Measurements from ENCODE around the gene H2AZ2.
"Not testable (repeated sequence)": the region's sequence is repeated elsewhere in the genome, so short reads cannot be mapped to it uniquely, and the experiment has no call there.

The H2AZ2 gene

GRCh38 chr7:44814919-44815318, 33.0 kb downstream of the H2AZ2 start:
- DNase-seq (ENCODE audit: low spot score), result no peak

- DNase-seq (ENCODE audit: low spot score), result no peak
Measured at GRCh38 chr7:44811571-44811970, 36.3 kb downstream of the H2AZ2 start.

GRCh38 chr7:44811093-44811492, 36.8 kb downstream of the H2AZ2 start:
- DNase-seq (ENCODE audit: low spot score), result no peak

GRCh38 chr7:44808914-44809393, 38.9 kb downstream of the H2AZ2 start:
- DNase-seq (ENCODE audit: low spot score), result no peak

GRCh38 chr7:44805950-44806349, 41.9 kb downstream of the H2AZ2 start:
- DNase-seq (ENCODE audit: low spot score), result no peak

- not testable (repeated sequence) for DNase-seq (ENCODE audit: low spot score)
Measured at GRCh38 chr7:44803828-44804519, 43.9 kb downstream of the H2AZ2 start.

- DNase-seq (ENCODE audit: low spot score), result no peak
Measured at GRCh38 chr7:44802418-44803025, 45.4 kb downstream of the H2AZ2 start.

GRCh38 chr7:44801890-44802289, 46.0 kb downstream of the H2AZ2 start:
- DNase-seq (ENCODE audit: low spot score), result no peak

GRCh38 chr7:44799939-44800338, 47.9 kb downstream of the H2AZ2 start:
- DNase-seq (ENCODE audit: low spot score), result no peak

- DNase-seq (ENCODE audit: low spot score), result no peak
Measured at GRCh38 chr7:44798649-44799305, 49.1 kb downstream of the H2AZ2 start.

GRCh38 chr7:44797329-44798258, 50.3 kb downstream of the H2AZ2 start:
- DNase-seq (ENCODE audit: low spot score), result peak; percentile 81

GRCh38 chr7:44796504-44797328, 51.2 kb downstream of the H2AZ2 start, which contains the start of gene PPIA:
PPIA (plus strand) TSS chr7:44796681; CDS start chr7:44796725, 44 bp downstream.
- DNase-seq (ENCODE audit: low spot score), result peak; percentile 99

- DNase-seq (ENCODE audit: low spot score), result no peak
Measured at GRCh38 chr7:44796034-44796503, 51.8 kb downstream of the H2AZ2 start.

GRCh38 chr7:44794331-44794730, 53.6 kb downstream of the H2AZ2 start:
- no peak for DNase-seq (ENCODE audit: low spot score)

- no peak for DNase-seq (ENCODE audit: low spot score)
Measured at GRCh38 chr7:44793919-44794318, 54.0 kb downstream of the H2AZ2 start.

GRCh38 chr7:44791278-44792219, 56.3 kb downstream of the H2AZ2 start:
- no peak for DNase-seq (ENCODE audit: low spot score)

- no peak for DNase-seq (ENCODE audit: low spot score)
Measured at GRCh38 chr7:44789990-44790389, 57.9 kb downstream of the H2AZ2 start.

- no peak for DNase-seq (ENCODE audit: low spot score)
Measured at GRCh38 chr7:44787762-44788161, 60.1 kb downstream of the H2AZ2 start.

- no peak for DNase-seq (ENCODE audit: low spot score)
Measured at GRCh38 chr7:44787041-44787440, 60.8 kb downstream of the H2AZ2 start.

- not testable (repeated sequence) for DNase-seq (ENCODE audit: low spot score)
Measured at GRCh38 chr7:44785218-44785617, 62.7 kb downstream of the H2AZ2 start.

Measured in iPS-NIHi11 (cell line).